ENCODE results near the gene PTPRH. TPM values are rescaled to one million over a fixed set of nuclear protein-coding genes. Genes with fewer than 3 reads are reported as not detected.

PTPRH gene
- total RNA-seq, 1 donor from 2014 or later: 2.8 TPM

DNA sequence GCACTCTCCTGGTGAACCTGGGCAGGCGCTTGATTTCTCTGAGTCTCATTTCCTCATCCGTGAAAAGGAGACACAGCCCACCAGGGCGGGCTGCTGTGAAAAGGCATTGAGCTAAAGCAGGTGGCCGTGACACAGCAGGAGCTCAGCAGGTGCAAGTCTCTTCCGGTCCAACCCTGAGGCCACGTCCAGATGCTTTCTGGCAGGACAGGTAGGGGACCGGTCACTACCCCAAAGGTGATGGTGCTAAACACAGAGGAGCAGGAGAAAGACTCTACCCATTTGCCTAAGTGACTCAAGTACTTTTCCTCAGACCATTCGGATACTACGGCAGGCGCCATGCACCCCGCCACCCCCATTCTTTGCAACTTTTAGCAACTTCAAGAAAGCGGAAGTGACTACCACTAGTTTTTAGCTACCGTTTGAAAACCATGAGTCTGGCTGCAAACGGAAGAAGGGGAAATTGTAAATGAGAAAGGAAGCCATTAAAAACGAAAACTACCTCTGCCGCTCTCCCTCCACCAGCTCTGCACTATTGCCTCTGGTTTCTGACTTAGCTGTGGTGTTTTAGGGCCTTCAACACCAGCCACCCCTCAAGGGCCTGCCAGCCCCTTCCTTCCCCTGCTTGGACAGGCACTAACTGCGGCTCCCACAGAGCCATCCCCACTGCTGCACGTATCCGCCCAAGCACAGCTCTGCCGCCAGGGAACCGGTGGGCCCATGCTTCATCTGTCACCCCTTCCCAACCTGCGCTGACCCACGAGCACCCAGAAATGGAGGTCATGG, 44.7 kb upstream of the PTPRH start:
- TF ChIP-seq, protein P1, sequence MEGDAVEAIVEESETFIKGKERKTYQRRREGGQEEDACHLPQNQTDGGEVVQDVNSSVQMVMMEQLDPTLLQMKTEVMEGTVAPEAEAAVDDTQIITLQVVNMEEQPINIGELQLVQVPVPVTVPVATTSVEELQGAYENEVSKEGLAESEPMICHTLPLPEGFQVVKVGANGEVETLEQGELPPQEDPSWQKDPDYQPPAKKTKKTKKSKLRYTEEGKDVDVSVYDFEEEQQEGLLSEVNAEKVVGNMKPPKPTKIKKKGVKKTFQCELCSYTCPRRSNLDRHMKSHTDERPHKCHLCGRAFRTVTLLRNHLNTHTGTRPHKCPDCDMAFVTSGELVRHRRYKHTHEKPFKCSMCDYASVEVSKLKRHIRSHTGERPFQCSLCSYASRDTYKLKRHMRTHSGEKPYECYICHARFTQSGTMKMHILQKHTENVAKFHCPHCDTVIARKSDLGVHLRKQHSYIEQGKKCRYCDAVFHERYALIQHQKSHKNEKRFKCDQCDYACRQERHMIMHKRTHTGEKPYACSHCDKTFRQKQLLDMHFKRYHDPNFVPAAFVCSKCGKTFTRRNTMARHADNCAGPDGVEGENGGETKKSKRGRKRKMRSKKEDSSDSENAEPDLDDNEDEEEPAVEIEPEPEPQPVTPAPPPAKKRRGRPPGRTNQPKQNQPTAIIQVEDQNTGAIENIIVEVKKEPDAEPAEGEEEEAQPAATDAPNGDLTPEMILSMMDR (conservative IDR thresholded peaks at IDR 0.05; ENCODE audit: low read depth, low read length): no peak
- no peak overlapping the region for H3K4me3 ChIP-seq (ENCODE audit: low read depth, low read length)
- no peak for DNase-seq (ENCODE audit: low read depth)

DNA sequence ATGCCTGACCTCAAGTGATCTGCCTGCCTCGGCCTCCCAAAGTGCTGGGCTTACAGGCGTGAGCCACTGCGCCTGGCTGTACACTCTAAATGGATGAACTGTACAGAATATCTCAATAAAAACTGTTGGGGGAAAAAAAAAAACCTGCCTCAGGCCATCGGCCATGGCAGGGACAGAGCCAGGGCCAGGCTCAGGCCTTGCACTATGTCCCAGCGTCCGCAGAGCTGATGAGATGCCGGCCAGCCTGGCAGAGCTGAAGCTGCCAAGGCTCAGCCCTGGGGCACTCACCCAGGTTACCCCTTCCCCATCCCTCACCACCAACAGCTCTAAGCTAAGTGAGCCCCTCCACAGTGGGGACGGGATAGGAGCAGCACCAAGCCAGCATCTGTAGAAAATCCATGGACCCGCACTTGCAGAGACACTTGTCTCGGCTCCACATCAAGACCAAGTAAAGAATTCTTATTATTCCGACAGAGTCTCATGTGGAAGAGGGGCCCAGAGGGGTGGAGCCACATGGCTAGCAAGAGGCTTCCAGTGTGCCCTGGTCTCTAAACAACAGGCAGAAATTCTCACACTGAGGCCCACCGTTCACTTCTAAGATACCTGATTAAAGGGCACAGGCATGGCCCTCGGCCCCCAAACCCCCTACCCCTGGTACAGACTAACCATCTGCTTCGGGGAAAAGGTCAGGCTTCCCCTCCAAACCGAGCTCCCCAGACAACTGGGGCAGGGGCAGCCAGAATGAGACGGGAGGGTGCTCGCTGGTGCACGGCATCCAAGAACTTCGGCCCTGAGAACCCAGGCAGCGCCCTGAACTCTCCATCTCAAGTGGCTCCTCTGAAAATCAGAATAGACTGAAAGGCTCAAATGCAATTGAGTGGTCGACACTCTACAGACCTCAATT, 43.7 kb upstream of the PTPRH start:
- no peak for DNase-seq (ENCODE audit: low read depth)
- no peak overlapping the region for H3K4me3 ChIP-seq (ENCODE audit: low read depth, low read length)
- TF ChIP-seq, protein P1 (conservative IDR thresholded peaks at IDR 0.05; ENCODE audit: low read depth, low read length): no peak

DNA sequence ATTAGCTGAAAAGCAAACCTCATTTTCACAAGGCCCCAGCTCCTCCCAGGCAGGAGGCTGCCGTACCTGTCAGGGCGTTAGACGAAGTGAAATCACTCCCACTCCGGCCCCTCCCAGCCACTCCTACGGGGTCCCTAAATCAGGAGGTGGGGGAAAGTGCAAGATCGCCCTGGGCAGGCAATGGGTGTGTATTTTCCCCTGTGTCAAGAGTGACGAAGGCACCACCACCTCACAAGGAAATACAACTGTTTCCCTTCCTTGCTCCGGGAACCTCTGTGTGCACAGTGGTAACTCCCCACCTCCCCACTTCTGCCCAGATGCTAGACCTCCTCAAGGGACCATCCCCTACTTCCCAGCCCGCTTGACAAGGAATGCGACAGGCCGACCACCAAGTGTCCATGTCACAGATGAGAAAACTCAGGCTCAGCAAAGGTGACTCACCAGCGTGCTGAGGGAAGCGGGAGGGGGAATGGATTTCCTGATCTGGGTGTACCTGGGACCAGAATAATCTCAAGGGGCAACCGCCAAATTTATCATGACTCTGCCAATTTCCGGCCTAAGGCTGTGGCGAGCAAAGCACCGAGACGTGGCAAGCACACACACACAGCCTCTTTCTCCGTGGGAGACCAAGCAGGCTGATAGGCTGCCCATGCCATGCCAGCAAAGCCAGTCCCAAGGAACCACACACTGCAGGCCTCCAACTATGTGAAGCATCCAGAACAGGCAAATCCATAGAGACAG, 42.2 kb upstream of the PTPRH start:
- TF ChIP-seq, protein P1 (conservative IDR thresholded peaks at IDR 0.05; ENCODE audit: low read depth, low read length): no peak
- DNase-seq (ENCODE audit: low read depth): no peak
- H3K4me3 ChIP-seq (ENCODE audit: low read depth, low read length): no peak overlapping the region

DNA sequence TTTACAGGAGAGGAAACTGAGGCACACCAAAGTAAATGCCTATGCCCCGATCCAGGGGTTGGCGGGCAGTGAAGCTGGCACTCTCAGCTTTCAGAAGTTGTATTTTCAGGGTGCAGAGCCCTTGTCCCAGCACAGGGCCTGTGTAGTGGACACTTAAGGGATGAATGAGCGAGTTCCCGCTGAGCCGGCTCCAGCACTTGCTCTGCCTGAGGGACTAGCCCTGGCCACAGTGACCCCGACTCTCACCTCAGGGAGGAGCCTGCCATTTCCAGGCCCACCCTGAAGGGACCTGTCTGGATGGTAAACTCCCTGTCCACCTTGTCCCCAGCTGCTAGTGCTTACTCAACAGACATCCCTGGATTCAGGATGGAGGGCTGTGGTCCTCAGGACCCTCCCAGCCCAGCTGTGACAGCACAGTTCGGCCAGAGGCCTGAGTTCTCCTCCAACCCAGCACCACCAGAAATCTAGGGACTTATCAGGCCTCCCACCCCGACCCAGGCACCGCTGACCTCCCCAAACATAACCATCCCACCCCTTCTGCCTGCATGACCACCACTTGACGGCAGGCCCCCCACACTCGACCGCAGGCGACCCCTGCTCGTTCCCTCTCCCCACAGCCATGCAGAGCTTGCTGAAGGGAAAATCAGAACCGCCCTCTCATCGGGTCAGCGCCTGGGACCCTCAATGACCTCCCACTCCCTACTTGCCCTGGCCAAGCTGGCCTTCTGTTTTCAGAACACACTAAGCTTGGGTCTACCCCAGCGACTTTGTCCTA, 41.1 kb upstream of the PTPRH start:
- DNase-seq (ENCODE audit: low read depth): no peak
- TF ChIP-seq, protein P1 (conservative IDR thresholded peaks at IDR 0.05; ENCODE audit: low read depth, low read length): no peak
- no peak overlapping the region for H3K4me3 ChIP-seq (ENCODE audit: low read depth, low read length)

DNA sequence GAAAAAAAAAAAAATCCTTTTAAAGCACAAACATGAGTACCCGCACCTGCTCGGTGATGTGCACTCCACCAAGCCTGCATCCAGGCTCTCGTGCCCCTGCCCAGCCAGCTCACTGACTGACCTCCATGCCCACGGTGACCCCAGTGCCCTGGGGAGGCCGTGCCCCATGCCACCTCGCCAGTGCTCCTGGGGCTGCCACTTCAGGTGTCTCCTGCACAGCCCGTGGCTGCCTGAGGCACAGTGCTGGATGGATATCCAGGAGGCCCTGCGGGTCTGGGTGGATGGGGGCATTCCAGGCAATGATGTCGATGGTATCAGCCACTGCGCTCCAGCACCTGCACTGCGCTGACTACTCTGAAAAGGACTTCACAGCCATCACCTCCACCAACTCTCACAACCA, 40.5 kb upstream of the PTPRH start:
- DNase-seq (ENCODE audit: low read depth): no peak
- TF ChIP-seq, protein P1 (conservative IDR thresholded peaks at IDR 0.05; ENCODE audit: low read depth, low read length): no peak
- H3K4me3 ChIP-seq (ENCODE audit: low read depth, low read length): no peak overlapping the region

DNA sequence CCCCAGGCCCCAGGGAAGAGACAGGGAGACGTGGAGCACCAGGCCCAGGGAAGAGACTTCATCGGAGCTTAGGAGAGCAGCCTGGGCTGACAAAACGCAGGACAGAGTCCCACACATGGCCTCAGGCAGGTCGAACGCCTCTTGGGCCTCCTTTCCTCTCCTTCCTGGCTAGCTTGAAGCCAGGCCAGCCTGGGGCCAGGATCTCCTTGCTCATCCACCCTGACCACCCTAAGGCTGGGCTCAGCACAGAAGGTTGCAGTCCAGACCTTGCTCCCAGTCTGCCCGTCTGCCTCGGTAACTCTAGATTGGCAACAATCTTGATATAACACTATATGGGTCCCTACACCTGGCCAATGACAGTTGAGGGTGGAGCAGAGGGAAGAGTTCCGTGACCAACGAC, 39.4 kb upstream of the PTPRH start:
- DNase-seq (ENCODE audit: low read depth): no peak
- TF ChIP-seq, protein P1 (conservative IDR thresholded peaks at IDR 0.05; ENCODE audit: low read depth, low read length): no peak
- H3K4me3 ChIP-seq (ENCODE audit: low read depth, low read length): no peak overlapping the region

All from epithelial cell of proximal tubule (primary cell).